Gastrocnemius medialis (tissue), 4 donors: ENCODE data around the gene TRAF1. TPM values are rescaled to one million over a fixed set of nuclear protein-coding genes. Genes with fewer than 3 reads are reported as not detected.

Experiments used
- ATAC-seq, 2 donors: fragments of 150-250 bp; one replicate each; pipeline ENCODE4 v1.9.1; 2016
- DNase-seq, 2 donors: peaks; one replicate each; pipeline ENCODE4 v3.0.0-alpha.2; 2019
- H3K27ac ChIP-seq, 4 donors: fragments of 200-600 bp; sonication (generic); 1 replicate in 1 of 4; 2 replicates in 3 of 4; pipeline ENCODE4 v1.5.1; 2016 to 2018; ENCODE audit warnings: mild to moderate bottlenecking in 2 of 4, moderate library complexity in 1 of 4
- H3K27me3 ChIP-seq, 3 donors: fragments of 200-600 bp; sonication (generic) in 2 of 3; 1 replicate in 1 of 3; 2 replicates in 2 of 3; pipeline versions ENCODE4 v1.5.1 to v1.6.0; 2016 to 2019; ENCODE audit warnings: mild to moderate bottlenecking in 1 of 3, moderate library complexity in 1 of 3
- H3K36me3 ChIP-seq, 2 donors: fragments of 200-600 bp; sonication (generic) in 1 of 2; one replicate each; pipeline ENCODE4 v1.5.1; 2017 to 2018
- H3K4me1 ChIP-seq, 2 donors: fragments of 200-600 bp; sonication (generic) in 1 of 2; one replicate each; pipeline ENCODE4 v1.5.1; 2016 to 2017; ENCODE audit warnings: mild to moderate bottlenecking in 2 of 2
- H3K4me3 ChIP-seq, 4 donors: fragments of 200-600 bp; sonication (generic) in 3 of 4; 1 replicate in 1 of 4; 2 replicates in 3 of 4; pipeline ENCODE4 v1.5.1; 2016 to 2019; ENCODE audit warnings: mild to moderate bottlenecking in 2 of 4
- H3K9me3 ChIP-seq, 3 donors: fragments of 200-600 bp; sonication (generic) in 2 of 3; 1 replicate in 1 of 3; 2 replicates in 2 of 3; pipeline ENCODE4 v1.5.1; 2016 to 2019
- POLR2A ChIP-seq, 2 donors: fragments of 450-650 bp; IDR thresholded peaks; one replicate each; pipeline ENCODE4 v1.6.1; 2017; ENCODE audit warnings: antibody characterized with exemption in 2 of 2, mild to moderate bottlenecking in 2 of 2, moderate library complexity in 2 of 2
- in situ Hi-C, 4 donors: fragments of 200-750 bp; cut with MboI; loops; one replicate each; pipeline versions ENCODE4 v1.15.0 to v1.8.0; 2017; ENCODE audit warnings: low sequenced_read_pairs in 4 of 4
- intact Hi-C: fragments of 100-400 bp; cut with DNase I; formaldehyde crosslinking; loops from one replicate; pipeline ENCODE4 v1.15.1; 2023; ENCODE audit warnings: low total_unique reads
- total RNA-seq, 4 donors: library from RNA; depleted of rRNA; stranded (reverse); fragments of >200 nt; gene quantifications; one replicate each; pipeline versions ENCODE4 v1.1.0 to v1.2.3, GENCODE V29; 2016
- TF ChIP-seq, protein P1 (sequence below), 5 experiments: fragments of 450-650 bp in 3 of 5; fragments of 200-600 bp in 2 of 5; sonication (generic) in 2 of 5; IDR thresholded peaks in 4 of 5; conservative IDR thresholded peaks in 1 of 5; 1 replicate in 4 of 5; 2 replicates in 1 of 5; pipeline ENCODE4 v1.5.1; 2016 to 2019; ENCODE audit warnings: antibody characterized with exemption in 5 of 5, mild to moderate bottlenecking in 3 of 5, moderate library complexity in 3 of 5

Gene TRAF1
- total RNA-seq, 4 donors from 2014 or later, result 0.42 to 1.6 (median 0.77) TPM

DNA sequence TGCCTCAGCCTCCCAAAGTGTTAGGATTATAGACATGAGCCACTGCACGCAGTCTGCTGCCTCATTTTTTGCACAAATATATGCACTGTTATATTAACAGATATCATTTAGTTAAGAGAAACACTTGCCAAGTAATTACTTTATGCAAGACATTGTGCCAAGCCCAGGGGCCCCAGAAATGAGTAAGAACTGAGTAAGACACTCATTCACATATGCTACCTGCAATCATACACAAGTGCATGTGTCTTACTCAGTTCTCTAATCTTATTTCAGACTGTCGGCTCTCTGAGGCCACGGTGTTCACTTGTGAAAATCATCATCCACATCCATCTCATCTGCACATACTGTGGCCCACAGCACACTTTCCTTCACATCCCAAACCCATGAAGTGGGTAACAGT is 16.0 kb downstream of the TRAF1 start:
- Histone ChIP-seq H3K9me3 (no peaks in the 10 kb centered on the region), H3K27me3 (no peaks in the 10 kb centered on the region), H3K4me3 (no peak overlapping the region), H3K4me1 (no peaks in the 10 kb centered on the region), H3K27ac (no peak overlapping the region), H3K36me3 (no peaks in the 10 kb centered on the region)
- DNase-seq (no peak), ATAC-seq (no peak)
- in situ Hi-C loops (no loop called here), intact Hi-C loops (no loop called here)
- TF ChIP-seq POLR2A (IDR thresholded peaks at IDR 0.05), result no peak
- TF ChIP-seq, protein P1, sequence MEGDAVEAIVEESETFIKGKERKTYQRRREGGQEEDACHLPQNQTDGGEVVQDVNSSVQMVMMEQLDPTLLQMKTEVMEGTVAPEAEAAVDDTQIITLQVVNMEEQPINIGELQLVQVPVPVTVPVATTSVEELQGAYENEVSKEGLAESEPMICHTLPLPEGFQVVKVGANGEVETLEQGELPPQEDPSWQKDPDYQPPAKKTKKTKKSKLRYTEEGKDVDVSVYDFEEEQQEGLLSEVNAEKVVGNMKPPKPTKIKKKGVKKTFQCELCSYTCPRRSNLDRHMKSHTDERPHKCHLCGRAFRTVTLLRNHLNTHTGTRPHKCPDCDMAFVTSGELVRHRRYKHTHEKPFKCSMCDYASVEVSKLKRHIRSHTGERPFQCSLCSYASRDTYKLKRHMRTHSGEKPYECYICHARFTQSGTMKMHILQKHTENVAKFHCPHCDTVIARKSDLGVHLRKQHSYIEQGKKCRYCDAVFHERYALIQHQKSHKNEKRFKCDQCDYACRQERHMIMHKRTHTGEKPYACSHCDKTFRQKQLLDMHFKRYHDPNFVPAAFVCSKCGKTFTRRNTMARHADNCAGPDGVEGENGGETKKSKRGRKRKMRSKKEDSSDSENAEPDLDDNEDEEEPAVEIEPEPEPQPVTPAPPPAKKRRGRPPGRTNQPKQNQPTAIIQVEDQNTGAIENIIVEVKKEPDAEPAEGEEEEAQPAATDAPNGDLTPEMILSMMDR (IDR thresholded peaks at IDR 0.05 in 4 of 5, conservative IDR thresholded peaks at IDR 0.05 in 1 of 5), result no peak

DNA sequence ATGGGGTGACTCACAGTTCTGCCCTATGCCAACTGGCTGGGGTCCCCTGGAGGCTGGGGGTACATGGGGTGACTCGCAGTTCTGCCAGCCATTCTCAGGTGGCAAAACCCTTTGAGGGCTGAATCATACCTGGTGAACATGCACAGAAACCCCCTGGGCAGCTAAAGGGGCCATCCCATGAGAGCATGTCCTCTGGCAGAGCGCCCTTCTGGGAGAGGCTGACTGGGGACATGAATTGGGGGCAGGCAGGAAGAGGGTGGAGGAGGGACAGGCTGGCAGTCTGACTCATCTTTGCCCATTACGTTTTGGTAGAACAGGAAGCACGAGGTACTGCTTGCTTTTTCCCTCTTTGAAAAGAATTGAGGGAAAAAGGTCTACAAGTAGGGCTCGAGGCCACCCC is 16.7 kb downstream of the TRAF1 start:
- no peaks in the 10 kb centered on the region for H3K27me3 ChIP-seq
- intact Hi-C loops, result no loop called here
- TF ChIP-seq, protein P1 (IDR thresholded peaks at IDR 0.05 in 4 of 5, conservative IDR thresholded peaks at IDR 0.05 in 1 of 5), result no peak
- TF ChIP-seq POLR2A (IDR thresholded peaks at IDR 0.05), result no peak
- in situ Hi-C loops, result no loop called here
- H3K4me3 ChIP-seq, result no peak overlapping the region
- ATAC-seq (no peak), DNase-seq (no peak)
- no peaks in the 10 kb centered on the region for H3K36me3 ChIP-seq
- no peaks in the 10 kb centered on the region for H3K9me3 ChIP-seq
- H3K27ac ChIP-seq, result no peak overlapping the region
- H3K4me1 ChIP-seq, result no peaks in the 10 kb centered on the region

DNA sequence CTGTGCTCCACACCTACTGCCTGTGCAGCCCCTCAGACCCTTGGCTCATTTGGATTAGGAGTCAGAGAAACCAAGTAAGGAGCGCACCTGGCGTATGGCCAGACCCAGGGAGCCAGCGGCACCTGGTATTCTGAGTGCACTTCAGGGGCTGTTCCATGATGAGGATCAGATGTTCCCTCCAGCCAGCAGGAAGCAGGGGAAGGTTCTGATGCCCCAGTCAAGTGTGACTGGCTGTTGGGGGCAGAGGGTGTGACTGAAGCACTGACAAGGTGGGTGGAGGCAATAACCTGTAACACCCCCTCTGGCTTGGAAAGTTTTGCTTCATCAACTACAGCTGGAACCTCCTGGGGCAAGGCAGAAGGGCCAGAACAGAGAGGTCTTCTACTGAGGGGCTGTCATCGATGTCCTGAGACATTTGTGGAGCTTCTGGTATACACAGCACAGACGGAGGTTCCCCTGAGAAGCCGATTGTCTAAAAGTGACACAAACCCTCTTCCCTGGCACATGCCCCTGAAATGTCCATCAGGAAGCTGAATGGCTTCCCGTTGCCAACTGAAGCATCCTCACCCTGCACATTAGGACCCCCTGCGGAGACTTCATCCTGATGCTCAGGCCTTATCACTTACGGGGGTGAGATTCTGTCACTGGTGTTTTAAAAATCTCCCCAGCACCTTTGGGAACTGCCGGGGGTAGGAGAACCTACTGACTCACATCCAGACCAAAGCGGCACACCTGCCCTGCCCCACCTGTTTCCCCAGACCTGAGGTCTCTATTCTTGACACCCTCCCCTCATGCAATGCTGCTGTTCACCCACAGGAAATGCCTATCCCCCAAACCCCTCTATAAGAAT is 21.1 kb downstream of the TRAF1 start:
- no peak overlapping the region for H3K4me3 ChIP-seq
- in situ Hi-C loops (no loop called here), intact Hi-C loops (no loop called here)
- H3K27me3 ChIP-seq, result no peaks in the 10 kb centered on the region
- TF ChIP-seq, protein P1 (IDR thresholded peaks at IDR 0.05 in 4 of 5, conservative IDR thresholded peaks at IDR 0.05 in 1 of 5), result no peak
- TF ChIP-seq POLR2A (IDR thresholded peaks at IDR 0.05), result no peak
- H3K9me3 ChIP-seq, result no peaks in the 10 kb centered on the region
- H3K36me3 ChIP-seq, result no peaks in the 10 kb centered on the region
- H3K4me1 ChIP-seq, result no peaks in the 10 kb centered on the region
- ATAC-seq, result no peak
- no peak for DNase-seq
- H3K27ac ChIP-seq, result no peak overlapping the region

DNA sequence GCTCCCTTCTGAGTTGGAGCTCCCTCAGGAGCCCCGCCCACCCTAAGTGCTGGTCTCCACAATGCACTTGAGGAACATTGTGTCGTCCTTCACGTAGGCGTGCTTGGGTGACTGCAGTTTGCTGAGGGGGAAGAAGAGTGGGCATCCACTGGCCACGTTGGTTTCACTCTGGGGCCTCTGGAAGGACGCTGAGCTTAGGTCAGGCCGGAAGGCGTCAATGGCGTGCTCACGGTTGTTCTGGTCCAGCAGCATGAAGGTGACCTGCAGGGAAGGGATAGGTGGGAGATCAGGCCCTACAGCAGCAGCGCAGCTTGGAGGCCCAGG is 21.7 kb downstream of the TRAF1 start:
- ATAC-seq, result no peak
- intact Hi-C loops, result no loop called here
- H3K4me3 ChIP-seq, result no peak overlapping the region
- H3K27me3 ChIP-seq, result no peaks in the 10 kb centered on the region
- no peaks in the 10 kb centered on the region for H3K4me1 ChIP-seq
- H3K36me3 ChIP-seq, result no peaks in the 10 kb centered on the region
- DNase-seq, result no peak
- H3K27ac ChIP-seq, result no peak overlapping the region
- in situ Hi-C loops, result no loop called here
- no peaks in the 10 kb centered on the region for H3K9me3 ChIP-seq
- no peak for TF ChIP-seq POLR2A (IDR thresholded peaks at IDR 0.05)
- TF ChIP-seq, protein P1 (IDR thresholded peaks at IDR 0.05 in 4 of 5, conservative IDR thresholded peaks at IDR 0.05 in 1 of 5), result no peak
